ENCODE measurements around the gene MTIF3.

Gene MTIF3

GRCh38 chr13:27472941-27473340 lies 22.6 kb upstream of the MTIF3 start:
- DNase-seq (ENCODE audit: low spot score) = no peak
- no peak for TF ChIP-seq CTCF (IDR thresholded peaks at IDR 0.05; ENCODE audit: extremely low read depth, missing control alignments)

- no peak for DNase-seq (ENCODE audit: low spot score)
- no peak for TF ChIP-seq CTCF (IDR thresholded peaks at IDR 0.05; ENCODE audit: extremely low read depth, missing control alignments)
Measured at GRCh38 chr13:27472441-27472840, 22.1 kb upstream of the MTIF3 start.

- TF ChIP-seq CTCF (IDR thresholded peaks at IDR 0.05; ENCODE audit: extremely low read depth, missing control alignments) = no peak
- DNase-seq (ENCODE audit: low spot score) = no peak
Measured at GRCh38 chr13:27470075-27470820, 19.9 kb upstream of the MTIF3 start.

- TF ChIP-seq CTCF (IDR thresholded peaks at IDR 0.05; ENCODE audit: extremely low read depth, missing control alignments) = no peak
- no peak for DNase-seq (ENCODE audit: low spot score)
Measured at GRCh38 chr13:27466513-27466912, 16.1 kb upstream of the MTIF3 start.

GRCh38 chr13:27465611-27466010 lies 15.2 kb upstream of the MTIF3 start:
- TF ChIP-seq CTCF (IDR thresholded peaks at IDR 0.05; ENCODE audit: extremely low read depth, missing control alignments) = no peak
- DNase-seq (ENCODE audit: low spot score) = no peak

- no peak for TF ChIP-seq CTCF (IDR thresholded peaks at IDR 0.05; ENCODE audit: extremely low read depth, missing control alignments)
- no peak for DNase-seq (ENCODE audit: low spot score)
Measured at GRCh38 chr13:27463500-27463899, 13.1 kb upstream of the MTIF3 start.

GRCh38 chr13:27461940-27462584 lies 11.7 kb upstream of the MTIF3 start:
- TF ChIP-seq CTCF (IDR thresholded peaks at IDR 0.05; ENCODE audit: extremely low read depth, missing control alignments) = no peak
- no peak for DNase-seq (ENCODE audit: low spot score)
